ENCODE results near the gene TSC22D2. TPM values are rescaled to one million over a fixed set of nuclear protein-coding genes. Genes with fewer than 3 reads are reported as not detected.

The TSC22D2 gene
- total RNA-seq, 1 donor from 2014 or later = 68.7 TPM

DNA sequence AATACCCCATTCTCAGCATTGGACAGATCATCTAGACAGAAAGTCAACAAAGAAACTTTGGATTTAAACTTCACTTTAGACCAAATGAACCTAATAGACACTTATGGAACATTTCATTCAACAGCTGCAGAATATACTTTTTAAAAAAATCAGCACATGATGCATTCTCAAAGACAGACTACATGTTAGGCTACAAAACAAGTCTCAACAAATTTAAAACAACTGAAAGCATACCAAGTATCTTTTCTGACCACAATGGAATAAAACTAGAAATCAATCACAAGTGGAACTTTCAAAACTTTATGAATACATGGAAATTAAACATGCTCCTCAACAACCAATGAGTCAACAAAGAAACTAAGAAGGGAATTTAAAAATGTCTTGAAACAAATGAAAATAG, 100.3 kb downstream of the TSC22D2 start:
- Mint-ChIP-seq H3K4me1 (no peaks in the 10 kb centered on the region), H3K4me3 (no peak overlapping the region), H3K27ac (no peak overlapping the region), H3K36me3 (no peaks in the 10 kb centered on the region), H3K27me3 (ENCODE audit: low read depth) (no peaks in the 10 kb centered on the region), H3K9me3 (peaks cover 15% of the 10 kb centered on the region)
- TF ChIP-seq, protein P1, sequence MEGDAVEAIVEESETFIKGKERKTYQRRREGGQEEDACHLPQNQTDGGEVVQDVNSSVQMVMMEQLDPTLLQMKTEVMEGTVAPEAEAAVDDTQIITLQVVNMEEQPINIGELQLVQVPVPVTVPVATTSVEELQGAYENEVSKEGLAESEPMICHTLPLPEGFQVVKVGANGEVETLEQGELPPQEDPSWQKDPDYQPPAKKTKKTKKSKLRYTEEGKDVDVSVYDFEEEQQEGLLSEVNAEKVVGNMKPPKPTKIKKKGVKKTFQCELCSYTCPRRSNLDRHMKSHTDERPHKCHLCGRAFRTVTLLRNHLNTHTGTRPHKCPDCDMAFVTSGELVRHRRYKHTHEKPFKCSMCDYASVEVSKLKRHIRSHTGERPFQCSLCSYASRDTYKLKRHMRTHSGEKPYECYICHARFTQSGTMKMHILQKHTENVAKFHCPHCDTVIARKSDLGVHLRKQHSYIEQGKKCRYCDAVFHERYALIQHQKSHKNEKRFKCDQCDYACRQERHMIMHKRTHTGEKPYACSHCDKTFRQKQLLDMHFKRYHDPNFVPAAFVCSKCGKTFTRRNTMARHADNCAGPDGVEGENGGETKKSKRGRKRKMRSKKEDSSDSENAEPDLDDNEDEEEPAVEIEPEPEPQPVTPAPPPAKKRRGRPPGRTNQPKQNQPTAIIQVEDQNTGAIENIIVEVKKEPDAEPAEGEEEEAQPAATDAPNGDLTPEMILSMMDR (IDR thresholded peaks at IDR 0.05; ENCODE audit: unreplicated experiment) = no peak
- DNase-seq (ENCODE audit: low spot score in 2 of 2, unreplicated experiment in 2 of 2) = no peak

DNA sequence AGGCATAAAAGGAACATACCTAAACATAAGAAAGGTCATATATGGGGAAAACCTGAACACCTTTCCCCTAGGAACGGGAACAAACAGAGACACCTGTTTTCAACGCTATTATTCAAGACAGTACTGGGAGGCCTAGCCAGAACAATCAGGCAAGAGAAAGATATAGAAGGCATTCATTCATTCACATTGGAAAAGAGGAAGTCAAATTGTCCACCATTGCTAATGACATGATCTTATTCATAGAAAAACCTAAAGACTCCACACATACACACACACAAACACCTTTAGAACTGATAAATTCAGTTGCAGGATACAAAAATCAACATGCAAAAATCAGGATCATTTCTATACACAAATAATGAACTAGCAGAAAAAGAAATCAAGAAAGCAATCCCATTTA, 101.7 kb downstream of the TSC22D2 start:
- Mint-ChIP-seq H3K27ac (no peak overlapping the region), H3K4me1 (no peaks in the 10 kb centered on the region), H3K9me3 (peaks cover 15% of the 10 kb centered on the region), H3K27me3 (ENCODE audit: low read depth) (no peaks in the 10 kb centered on the region), H3K36me3 (no peaks in the 10 kb centered on the region), H3K4me3 (no peak overlapping the region)
- DNase-seq (ENCODE audit: low spot score in 2 of 2, unreplicated experiment in 2 of 2) = no peak
- TF ChIP-seq, protein P1 (IDR thresholded peaks at IDR 0.05; ENCODE audit: unreplicated experiment) = no peak

DNA sequence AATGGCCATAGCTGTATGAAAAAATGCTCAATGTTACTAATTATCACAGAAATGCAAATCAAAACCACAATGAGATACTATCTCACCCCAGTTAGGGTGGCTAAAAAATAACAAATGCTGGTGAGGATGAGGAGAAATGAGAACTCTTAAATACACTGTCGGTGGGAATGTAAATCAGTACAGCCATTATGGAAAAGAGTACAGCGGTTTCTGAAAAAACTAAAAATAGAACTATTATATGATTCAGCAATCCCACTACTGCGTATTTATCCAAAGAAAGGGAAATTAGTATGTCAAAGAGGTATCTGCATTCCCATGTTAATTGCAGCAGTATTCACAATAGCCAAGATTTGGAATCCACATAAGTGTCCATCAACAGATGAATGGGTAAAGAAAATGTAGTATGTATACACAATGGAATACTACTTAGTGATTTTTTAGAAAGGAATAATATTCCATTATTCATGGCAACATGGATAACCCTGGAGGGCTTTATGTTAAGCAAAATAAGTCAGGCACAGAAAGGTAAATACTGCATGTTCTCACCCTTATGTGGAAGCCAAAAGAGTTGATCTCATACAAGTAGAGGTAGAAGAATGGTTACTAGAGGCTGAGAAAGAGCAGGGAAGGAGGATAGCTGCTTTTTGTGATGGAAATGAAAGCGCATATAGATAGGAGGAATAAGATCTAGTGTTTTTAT, 103.2 kb downstream of the TSC22D2 start:
- H3K4me3 Mint-ChIP-seq = no peak overlapping the region
- peaks cover 21% of the 10 kb centered on the region for H3K9me3 Mint-ChIP-seq
- H3K27ac Mint-ChIP-seq = no peak overlapping the region

DNA sequence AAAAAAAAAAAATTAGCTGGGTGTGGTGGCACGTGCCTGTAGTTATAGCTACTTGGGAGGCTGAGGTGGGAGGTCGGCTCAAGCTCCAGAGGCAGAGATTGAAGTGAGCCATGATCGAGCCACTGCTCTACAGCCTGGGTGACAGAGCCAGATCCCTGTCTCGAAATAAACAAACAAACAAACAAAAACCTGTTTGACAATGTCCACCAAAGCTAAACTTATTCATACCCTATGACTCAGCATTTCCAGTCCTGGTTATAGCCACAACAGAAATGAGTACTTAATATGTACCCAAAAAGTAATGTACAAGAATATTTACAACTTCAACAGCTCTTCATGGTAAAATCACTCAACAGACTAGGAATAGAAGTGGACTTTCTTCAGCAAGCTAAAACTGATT, 107.1 kb downstream of the TSC22D2 start:
- TF ChIP-seq, protein P1 (IDR thresholded peaks at IDR 0.05; ENCODE audit: unreplicated experiment) = no peak
- Mint-ChIP-seq H3K9me3 (peaks cover 23% of the 10 kb centered on the region), H3K4me3 (no peak overlapping the region), H3K4me1 (no peaks in the 10 kb centered on the region), H3K36me3 (no peaks in the 10 kb centered on the region), H3K27ac (no peak overlapping the region), H3K27me3 (ENCODE audit: low read depth) (no peaks in the 10 kb centered on the region)
- DNase-seq (ENCODE audit: low spot score in 2 of 2, unreplicated experiment in 2 of 2) = no peak

More for the DNA sequence above, 103.2 kb downstream of the TSC22D2 start:
- TF ChIP-seq, protein P1 (IDR thresholded peaks at IDR 0.05; ENCODE audit: unreplicated experiment) = no peak
- Mint-ChIP-seq H3K27me3 (ENCODE audit: low read depth) (no peaks in the 10 kb centered on the region), H3K36me3 (no peaks in the 10 kb centered on the region), H3K4me1 (no peaks in the 10 kb centered on the region)
- DNase-seq (ENCODE audit: low spot score in 2 of 2, unreplicated experiment in 2 of 2) = no peak

Other genes with a start within 250 kb of the TSC22D2 start
- 84.1 to 86.5 TPM (median 85.8 TPM) in 3 replicates for gene SERP1, start 138.2 kb downstream of the TSC22D2 start, total RNA-seq
- 56.8 to 60.7 TPM (median 60.6 TPM) in 3 replicates for gene EIF2A, start 138.5 kb downstream of the TSC22D2 start, total RNA-seq
- 43.6 to 51.0 TPM (median 49.2 TPM) in 3 replicates for gene SELENOT, start 195.0 kb downstream of the TSC22D2 start, total RNA-seq